Stimulated activated effector memory CD8-positive, alpha-beta T cell treated with anti-CD3 and anti-CD28 coated beads, Interleukin-12 subunit alpha, Interleukin-12 subunit beta, amount 100 ng/mL, for 72 hours (primary cell): Measurements from ENCODE around the gene CDC42EP5.
A peak's percentile ranks its signal among the peaks of the same experiment; 100 is the strongest.
"Not testable (repeated sequence)": the region's sequence is repeated elsewhere in the genome, so short reads cannot be mapped to it uniquely, and the experiment has no call there.

Source experiments
- ATAC-seq: fragments of 150-1000 bp; cut with Tn5 transposase; 2 replicates; pipeline ENCODE4 v1.10.0; 2021
- DNase-seq, 2 donors: peaks; one replicate each; pipeline ENCODE4 v3.0.0; 2021 to 2022; ENCODE audit warnings: low spot score in 2 of 2
- H3K27ac Mint-ChIP-seq: one replicate; pipeline ENCODE4 v1.8.0; 2022; ENCODE audit warnings: mild to moderate bottlenecking, mixed read lengths
- H3K36me3 Mint-ChIP-seq: one replicate; pipeline ENCODE4 v1.8.0; 2022; ENCODE audit warnings: mild to moderate bottlenecking, mixed read lengths
- H3K4me1 Mint-ChIP-seq: one replicate; pipeline ENCODE4 v1.8.0; 2022; ENCODE audit warnings: mixed read lengths
- H3K4me3 Mint-ChIP-seq: one replicate; pipeline ENCODE4 v1.8.0; 2022; ENCODE audit warnings: mild to moderate bottlenecking, mixed read lengths
- H3K9me3 Mint-ChIP-seq: one replicate; pipeline ENCODE4 v1.8.0; 2022; ENCODE audit warnings: mixed read lengths

CDC42EP5 gene

DNA sequence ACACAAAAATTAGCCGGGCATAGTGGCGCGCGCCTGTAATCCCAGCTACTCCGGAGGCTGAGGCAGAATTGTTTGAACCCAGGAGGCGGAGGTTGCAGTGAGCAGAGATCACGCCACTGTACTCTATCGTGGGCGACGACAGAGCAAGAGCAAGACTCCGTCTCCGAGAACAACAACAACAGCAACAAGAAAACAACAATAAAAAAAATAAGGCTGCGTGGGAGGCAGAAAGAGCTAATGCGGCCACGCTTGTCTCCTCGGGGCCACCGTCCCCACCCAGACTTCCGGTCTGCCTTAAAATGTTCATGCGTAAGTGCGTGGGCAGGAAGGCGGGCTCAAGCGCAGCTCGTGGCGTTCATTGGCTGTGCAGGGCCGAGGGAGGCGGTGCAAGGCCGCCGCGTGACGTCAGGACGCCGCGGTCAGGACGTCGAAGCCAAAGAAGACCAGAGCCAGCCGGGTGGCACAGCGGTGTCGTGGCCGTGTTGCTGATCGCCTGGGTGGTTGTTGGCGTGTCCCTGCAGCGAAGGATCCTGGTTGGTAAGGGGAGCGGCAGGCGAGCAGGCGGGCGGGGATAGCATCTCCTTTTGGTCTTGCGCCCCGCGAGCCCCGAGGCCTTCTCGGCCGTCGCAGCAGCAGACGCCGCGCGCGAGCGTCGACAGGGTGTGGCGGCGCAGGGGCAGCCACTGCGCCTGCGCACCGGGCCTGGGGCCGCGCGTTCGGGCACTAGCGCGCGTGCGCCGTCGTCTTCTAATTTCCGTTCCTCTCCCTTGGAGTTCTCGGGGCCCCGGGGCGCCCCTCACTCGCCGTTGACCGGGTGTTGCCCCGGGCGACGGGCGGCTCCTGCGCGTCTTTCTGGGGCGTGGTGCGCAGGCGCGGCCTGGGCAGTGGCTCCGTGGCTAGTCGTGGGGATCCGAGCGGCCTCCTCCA is 24.1 kb downstream of the CDC42EP5 start, which contains the start of gene LENG8:
LENG8 (plus strand) TSS at position 426 of the 927 bp plus-strand sequence. CDS start 2,146 bp downstream, outside the sequence.
- Mint-ChIP-seq H3K4me3 (peak within 1 kb of the TSS; percentile 98), H3K4me1 (peaks cover 39% of the 10 kb centered on the region), H3K36me3 (peaks cover 84% of the 10 kb centered on the region), H3K27ac (peak within 1 kb of the TSS; percentile 98), H3K9me3 (no peaks in the 10 kb centered on the region)
- DNase-seq (peak; percentile 97 to 98), ATAC-seq (peak; percentile 95)

DNA sequence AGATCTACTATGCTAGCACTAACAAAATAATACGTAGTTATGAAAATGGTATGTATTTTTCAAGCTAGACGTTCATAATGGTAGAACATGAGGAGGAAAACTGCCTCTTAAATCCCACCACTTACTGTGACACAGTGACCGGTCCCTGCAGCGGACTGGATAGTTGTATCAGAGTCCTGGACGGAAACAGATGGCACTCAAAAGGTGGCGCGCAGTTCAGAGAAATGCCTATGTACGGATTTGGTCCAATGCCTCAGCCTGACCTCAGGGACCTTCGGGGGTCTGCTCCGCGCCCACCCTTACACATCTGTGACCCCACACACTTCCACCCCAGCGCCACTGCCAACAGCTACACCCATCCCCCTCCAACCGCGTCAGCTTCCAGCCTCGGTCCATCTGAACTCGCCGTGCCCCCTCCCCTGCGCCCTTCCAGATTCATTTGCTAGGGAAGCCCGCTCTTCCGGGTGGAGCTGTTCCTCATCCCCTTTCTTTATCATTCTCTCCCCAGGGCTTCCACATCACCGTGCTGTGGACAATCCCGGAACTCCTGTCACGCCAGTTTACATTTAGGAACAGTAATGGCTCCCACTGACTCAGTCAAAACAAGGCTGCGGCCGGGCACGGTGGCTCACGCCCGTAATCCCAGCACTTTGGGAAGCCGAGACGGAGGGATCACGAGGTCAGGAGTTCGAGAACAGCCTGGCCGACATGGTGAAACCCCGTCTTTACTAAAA is 24.9 kb downstream of the CDC42EP5 start:
- DNase-seq (peak in 1 of 2 donors; percentile 75), ATAC-seq (peak; percentile 19)
- H3K4me3 Mint-ChIP-seq: peak overlapping the region; percentile 98
- H3K36me3 Mint-ChIP-seq: peaks cover 81% of the 10 kb centered on the region
- H3K27ac Mint-ChIP-seq: peak overlapping the region; percentile 98
- peaks cover 37% of the 10 kb centered on the region for H3K4me1 Mint-ChIP-seq
- no peaks in the 10 kb centered on the region for H3K9me3 Mint-ChIP-seq

DNA sequence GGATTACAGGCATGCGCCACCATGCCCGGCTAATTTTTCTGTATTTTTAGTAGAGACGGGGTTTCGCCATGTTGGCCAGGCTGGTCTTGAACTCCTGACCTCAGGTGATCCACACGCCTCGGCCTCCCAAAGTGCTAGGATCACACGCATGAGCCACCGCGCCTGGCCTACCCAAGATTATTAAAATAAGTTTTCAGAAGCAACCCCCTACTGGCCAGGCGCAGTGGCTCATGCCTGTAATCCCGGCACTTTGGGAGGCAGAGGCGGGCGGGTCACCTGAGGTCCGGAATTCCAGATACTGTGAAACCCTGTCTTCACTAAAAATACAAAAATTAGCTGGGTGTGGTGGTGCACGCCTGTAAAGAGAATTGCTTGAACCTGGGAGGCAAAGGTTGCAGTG is 26.7 kb downstream of the CDC42EP5 start:
- H3K27ac Mint-ChIP-seq, H3K9me3 Mint-ChIP-seq, DNase-seq, ATAC-seq: not testable (repeated sequence)
- H3K4me3 Mint-ChIP-seq: peak overlapping the region; percentile 98
- peaks cover 31% of the 10 kb centered on the region for H3K4me1 Mint-ChIP-seq
- peaks cover 81% of the 10 kb centered on the region for H3K36me3 Mint-ChIP-seq

DNA sequence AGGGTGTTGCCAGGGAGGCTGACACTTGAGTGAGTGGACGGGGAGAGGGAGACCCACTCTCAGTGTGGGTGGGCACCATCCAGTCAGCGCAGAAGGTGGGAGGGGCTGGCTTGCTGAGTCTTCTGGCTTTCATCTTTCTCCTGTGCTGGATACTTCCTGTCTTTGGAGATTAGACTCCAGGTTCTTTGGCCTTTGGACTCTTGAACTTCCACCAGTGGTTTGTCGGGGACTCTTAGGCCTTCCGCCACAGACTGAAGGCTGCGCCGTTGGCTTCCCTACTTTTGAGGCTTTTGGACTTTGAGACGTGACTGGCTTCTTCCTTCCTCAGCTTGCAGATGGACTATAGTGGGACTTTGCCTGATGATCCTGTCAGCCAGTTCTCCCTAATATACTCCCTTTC is 28.4 kb downstream of the CDC42EP5 start:
- Mint-ChIP-seq H3K4me3 (no peak overlapping the region), H3K9me3 (no peaks in the 10 kb centered on the region), H3K27ac (no peak overlapping the region), H3K36me3 (peaks cover 78% of the 10 kb centered on the region), H3K4me1 (peaks cover 14% of the 10 kb centered on the region)
- no peak for ATAC-seq
- no peak for DNase-seq

DNA sequence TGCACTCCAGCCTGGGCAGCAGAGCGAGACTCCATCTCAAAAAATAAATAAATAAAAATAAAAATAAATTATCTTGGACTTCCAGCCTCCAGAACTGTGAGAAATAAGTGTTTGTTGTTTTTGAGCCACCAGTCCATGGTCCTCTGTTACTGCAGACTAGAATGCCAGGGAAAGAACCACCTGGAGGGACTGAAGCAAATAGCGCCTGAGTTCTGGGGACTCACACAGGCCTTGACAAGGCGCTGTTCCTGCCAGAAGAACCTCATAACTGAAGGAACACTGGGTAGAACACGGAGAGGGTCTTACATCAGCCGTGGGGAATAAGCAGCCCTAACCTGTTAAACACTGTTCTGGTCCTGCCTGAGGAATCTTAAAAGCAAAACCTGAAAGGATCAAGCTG is 32.5 kb downstream of the CDC42EP5 start:
- H3K36me3 Mint-ChIP-seq: peaks cover 70% of the 10 kb centered on the region
- no peak overlapping the region for H3K4me3 Mint-ChIP-seq
- no peak overlapping the region for H3K27ac Mint-ChIP-seq
- ATAC-seq (no peak), DNase-seq (no peak)
- no peaks in the 10 kb centered on the region for H3K9me3 Mint-ChIP-seq
- H3K4me1 Mint-ChIP-seq: peaks cover 8% of the 10 kb centered on the region

DNA sequence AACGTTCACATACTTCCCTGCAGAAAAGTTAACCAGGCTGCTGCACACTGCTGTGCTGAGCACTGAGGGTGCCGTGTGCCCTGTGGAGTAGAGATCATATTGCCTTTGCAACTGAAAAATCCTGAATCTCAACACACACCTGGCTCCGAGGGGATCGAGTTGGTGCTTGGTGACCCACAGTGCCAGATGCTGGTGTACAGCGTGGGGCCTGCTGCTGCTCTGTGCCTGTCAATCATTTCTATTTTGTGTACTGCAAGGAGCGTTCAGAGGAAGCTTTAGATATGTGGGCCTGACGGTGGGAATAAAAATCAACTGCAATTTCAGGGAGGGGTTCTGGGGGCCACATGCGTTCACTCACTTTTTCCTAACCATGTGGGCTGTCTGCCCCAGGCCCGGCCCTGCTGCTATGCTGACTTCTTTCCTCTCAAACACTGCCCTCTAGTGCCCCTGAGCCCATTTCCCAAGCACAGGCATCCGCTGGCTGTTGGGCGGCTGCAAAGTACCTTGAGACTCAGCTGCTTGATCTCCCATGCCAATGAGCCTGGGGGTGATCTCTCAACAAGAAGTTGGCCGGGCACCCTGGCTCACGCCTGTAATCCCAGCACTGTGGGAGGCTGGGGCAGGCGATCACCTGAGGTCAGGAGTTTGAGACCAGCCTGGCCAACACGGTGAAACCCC is 33.8 kb downstream of the CDC42EP5 start:
- DNase-seq: no peak
- Mint-ChIP-seq H3K4me3 (no peak overlapping the region), H3K36me3 (peaks cover 57% of the 10 kb centered on the region)

DNA sequence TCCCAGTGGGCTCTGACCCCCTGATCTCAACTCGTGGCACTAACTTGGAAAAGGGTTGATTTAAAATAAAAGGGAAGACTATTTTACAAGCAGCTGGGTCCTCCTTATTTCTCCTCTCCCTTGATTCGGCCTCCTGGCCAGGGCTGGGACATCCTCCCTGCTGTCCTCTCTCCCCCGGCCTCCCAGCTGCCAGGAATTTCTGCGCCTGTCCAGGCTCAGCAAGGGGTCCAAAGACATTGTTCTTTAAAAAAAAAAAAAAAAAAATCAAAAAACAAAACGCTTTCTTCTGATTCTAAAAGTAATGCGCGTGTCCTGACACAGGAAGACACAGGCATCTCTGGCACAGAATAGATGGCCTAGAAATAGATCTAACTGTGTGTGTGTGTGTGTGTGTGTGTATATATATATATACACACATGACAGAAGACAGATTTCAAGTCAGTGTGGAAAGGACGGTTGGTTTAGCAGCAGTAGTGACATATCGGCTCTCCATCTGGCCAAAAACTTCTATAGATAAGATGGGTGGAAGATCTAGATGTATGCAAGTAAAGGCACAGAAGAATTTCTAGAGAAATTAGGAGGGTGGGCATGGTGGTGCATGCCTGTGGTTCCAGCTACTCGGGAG is 36.4 kb downstream of the CDC42EP5 start:
- Mint-ChIP-seq H3K9me3 (no peaks in the 10 kb centered on the region), H3K4me1 (peaks cover 15% of the 10 kb centered on the region), H3K4me3 (no peak overlapping the region), H3K36me3 (peaks cover 34% of the 10 kb centered on the region), H3K27ac (peak overlapping the region; percentile 54)
- ATAC-seq: no peak
- no peak for DNase-seq

More for the DNA sequence above, 33.8 kb downstream of the CDC42EP5 start:
- peaks cover 15% of the 10 kb centered on the region for H3K4me1 Mint-ChIP-seq
- no peaks in the 10 kb centered on the region for H3K9me3 Mint-ChIP-seq
- H3K27ac Mint-ChIP-seq: no peak overlapping the region
- ATAC-seq: peak; percentile 44

DNA sequence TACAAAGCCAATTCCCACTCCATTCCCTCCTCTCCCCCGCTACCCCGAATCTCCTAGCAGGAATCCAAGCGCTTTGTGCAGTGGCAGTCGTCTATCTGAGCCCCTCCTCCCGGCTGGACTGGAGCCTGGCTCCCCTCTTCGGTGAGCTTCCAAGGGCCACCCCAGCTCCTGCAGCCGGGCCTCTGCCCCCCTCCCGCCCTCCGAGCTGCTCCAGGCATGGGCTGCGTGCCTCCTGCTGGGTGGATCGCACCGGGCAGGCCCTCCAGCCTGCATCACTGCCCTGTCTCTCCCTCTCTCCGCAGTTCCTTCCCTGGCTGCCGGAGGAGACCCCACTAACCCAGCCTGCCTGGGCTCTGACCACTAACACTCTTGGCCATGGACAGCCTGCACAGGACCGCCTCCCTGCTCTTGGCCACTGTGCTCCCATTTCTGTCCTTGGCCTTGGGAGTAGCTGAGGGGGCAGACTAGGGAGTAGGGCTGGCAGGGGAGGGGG is 37.0 kb downstream of the CDC42EP5 start:
- Mint-ChIP-seq H3K27ac (peak overlapping the region; percentile 54), H3K4me3 (no peak overlapping the region), H3K9me3 (no peaks in the 10 kb centered on the region), H3K4me1 (peaks cover 20% of the 10 kb centered on the region), H3K36me3 (peaks cover 27% of the 10 kb centered on the region)
- no peak for DNase-seq
- ATAC-seq: no peak

DNA sequence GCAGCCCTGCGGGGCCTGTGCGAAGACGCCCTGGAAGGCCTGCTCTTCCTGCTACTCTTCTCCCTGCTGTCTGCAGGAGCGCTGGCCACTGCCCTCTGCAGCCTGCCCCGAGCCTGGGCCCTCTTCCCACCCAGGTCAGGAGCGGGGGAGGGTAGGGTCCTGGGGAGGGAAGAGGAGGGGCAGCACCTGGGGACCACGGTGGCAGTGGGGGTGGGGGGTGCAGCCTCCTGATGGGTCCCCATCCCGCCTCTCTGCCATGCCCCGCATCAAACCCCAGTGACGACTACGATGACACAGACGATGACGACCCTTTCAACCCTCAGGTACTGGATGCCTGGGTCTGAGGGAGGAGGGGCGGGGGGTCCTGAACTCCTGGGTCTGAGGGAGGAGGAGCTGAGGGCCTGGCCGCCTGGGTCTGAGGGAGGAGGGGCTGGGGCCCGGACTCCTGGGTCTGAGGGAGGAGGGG is 37.5 kb downstream of the CDC42EP5 start:
- Mint-ChIP-seq H3K4me3 (no peak overlapping the region), H3K36me3 (peaks cover 24% of the 10 kb centered on the region), H3K9me3 (no peaks in the 10 kb centered on the region), H3K27ac (no peak overlapping the region), H3K4me1 (peaks cover 25% of the 10 kb centered on the region)
- DNase-seq: no peak
- no peak for ATAC-seq

DNA sequence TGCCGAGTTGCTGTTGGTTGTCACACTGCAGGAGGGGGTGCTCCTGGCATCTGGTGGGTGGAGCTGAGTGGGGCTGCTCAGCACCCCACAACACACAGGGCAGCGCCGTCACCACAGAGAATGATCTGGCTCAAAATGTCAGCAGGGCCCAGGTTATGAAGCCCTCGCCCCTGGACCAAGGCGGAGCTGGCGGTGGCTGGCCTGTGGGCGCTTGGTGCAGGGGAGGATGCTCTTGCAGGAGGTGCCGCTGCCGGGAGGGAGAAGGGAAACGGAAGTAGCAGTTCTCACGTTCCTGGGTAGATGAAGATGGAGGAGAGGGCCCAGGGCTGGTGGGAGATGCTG is 38.3 kb downstream of the CDC42EP5 start:
- Mint-ChIP-seq H3K36me3 (peaks cover 18% of the 10 kb centered on the region), H3K27ac (peak overlapping the region; percentile 32), H3K4me3 (peak overlapping the region; percentile 28), H3K4me1 (peaks cover 25% of the 10 kb centered on the region), H3K9me3 (no peaks in the 10 kb centered on the region)
- ATAC-seq (no peak), DNase-seq (no peak)

DNA sequence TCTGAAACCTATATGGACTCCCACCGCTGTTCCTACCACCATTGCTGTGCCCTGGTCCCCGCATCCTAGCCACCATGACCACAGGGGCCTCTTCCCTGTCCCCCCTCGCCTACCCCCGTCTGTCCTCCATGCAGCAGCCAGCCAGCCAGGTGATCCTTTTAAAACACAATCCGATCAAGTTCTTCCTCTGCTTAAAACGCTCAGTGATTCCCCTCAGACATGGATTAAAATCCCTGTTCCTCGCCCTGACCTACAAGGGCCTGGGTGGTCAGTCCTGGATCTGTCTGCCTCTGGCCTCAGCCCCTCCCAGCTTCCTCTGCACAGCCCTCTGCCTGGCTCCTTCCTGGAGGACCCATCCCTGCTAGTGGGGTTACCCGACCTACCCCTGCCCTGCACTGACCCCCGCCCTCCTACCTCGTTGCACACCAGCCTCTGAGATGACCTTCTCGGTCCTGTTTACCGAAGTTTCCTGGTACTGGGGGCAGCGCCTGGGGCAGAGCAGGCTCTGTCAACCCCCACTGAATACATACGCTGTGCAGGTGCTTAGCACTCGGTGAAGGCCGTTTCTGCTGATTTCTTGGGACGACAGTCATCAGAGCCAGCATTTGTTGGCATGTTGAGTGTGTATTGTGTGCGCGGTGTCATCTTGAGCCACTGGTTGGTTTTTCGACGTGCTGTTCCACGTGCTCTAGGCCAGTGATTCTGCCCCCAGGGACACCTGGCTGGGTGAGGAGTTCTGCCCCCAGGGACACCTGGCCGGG is 38.8 kb downstream of the CDC42EP5 start:
- no peak for DNase-seq
- H3K4me3 Mint-ChIP-seq: peak overlapping the region; percentile 28
- H3K27ac Mint-ChIP-seq: peak overlapping the region; percentile 32
- no peaks in the 10 kb centered on the region for H3K9me3 Mint-ChIP-seq
- H3K36me3 Mint-ChIP-seq: peaks cover 14% of the 10 kb centered on the region
- peaks cover 27% of the 10 kb centered on the region for H3K4me1 Mint-ChIP-seq
- no peak for ATAC-seq

DNA sequence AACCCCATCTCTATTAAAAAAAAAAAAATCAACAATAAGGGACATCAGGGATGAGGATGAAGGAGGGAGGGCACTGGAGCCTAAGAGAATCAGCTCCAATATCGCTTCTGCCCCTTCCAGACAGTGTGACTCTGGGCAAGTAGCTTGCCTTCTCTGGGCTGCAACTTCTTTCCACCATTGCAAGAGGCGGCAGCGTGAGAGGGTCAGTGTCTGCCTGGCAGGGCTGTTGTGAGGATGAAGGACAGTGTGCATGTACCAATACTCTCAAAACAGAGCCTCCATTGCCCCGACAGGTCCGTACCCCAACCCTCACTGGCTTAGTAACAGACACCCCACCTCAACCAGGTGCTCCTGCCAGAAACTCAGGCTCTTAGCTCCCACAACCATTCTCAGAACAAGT is 39.4 kb downstream of the CDC42EP5 start:
- Mint-ChIP-seq H3K9me3 (no peaks in the 10 kb centered on the region), H3K4me3 (no peak overlapping the region), H3K4me1 (peaks cover 31% of the 10 kb centered on the region), H3K36me3 (peaks cover 14% of the 10 kb centered on the region), H3K27ac (no peak overlapping the region)
- ATAC-seq (no peak), DNase-seq (no peak)

DNA sequence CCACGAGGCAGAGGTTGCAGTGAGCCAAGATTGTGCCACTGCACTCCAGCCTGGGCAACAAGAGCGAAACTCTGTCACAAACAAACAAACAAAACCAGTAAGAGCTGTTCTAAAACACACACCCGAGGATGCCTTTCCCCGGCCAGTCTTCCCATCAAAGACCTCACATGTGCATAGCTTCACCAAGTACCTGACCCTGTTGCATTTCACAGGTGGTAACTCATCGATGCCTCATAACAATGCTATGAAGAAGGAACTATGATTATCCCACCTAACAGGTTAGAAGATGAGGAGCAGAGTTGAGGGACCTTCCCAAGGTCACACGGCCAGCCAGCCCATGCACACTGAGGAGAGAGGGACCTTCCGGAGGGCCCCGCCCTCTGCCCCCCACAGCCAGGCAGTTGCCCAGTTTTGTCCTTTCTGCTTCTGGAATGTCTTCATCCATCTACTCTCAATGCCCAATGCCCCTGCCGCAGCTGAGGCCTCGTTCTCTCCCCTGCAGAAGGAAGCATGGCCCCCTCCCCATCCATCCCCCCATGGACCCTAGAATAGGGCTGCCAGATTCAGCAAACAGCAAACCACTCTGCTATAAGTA is 40.9 kb downstream of the CDC42EP5 start:
- Mint-ChIP-seq H3K9me3 (no peaks in the 10 kb centered on the region), H3K4me3 (no peak overlapping the region), H3K4me1 (peaks cover 31% of the 10 kb centered on the region), H3K36me3 (peaks cover 5% of the 10 kb centered on the region), H3K27ac (no peak overlapping the region)
- DNase-seq (no peak), ATAC-seq (no peak)
